Stimulated activated effector memory CD8-positive, alpha-beta T cell treated with anti-CD3 and anti-CD28 coated beads, Interleukin-12 subunit alpha, Interleukin-12 subunit beta, amount 100 ng/mL, for 72 hours (primary cell): ENCODE measurements around the gene FKBP5.

Source experiments
- ATAC-seq: fragments of 150-1000 bp; cut with Tn5 transposase; 2 replicates; pipeline ENCODE4 v1.10.0; 2021
- DNase-seq, 2 donors: peaks; one replicate each; pipeline ENCODE4 v3.0.0; 2021 to 2022; ENCODE audit warnings: low spot score in 2 of 2
- H3K27ac Mint-ChIP-seq: one replicate; pipeline ENCODE4 v1.8.0; 2022; ENCODE audit warnings: mild to moderate bottlenecking, mixed read lengths
- H3K36me3 Mint-ChIP-seq: one replicate; pipeline ENCODE4 v1.8.0; 2022; ENCODE audit warnings: mild to moderate bottlenecking, mixed read lengths
- H3K4me1 Mint-ChIP-seq: one replicate; pipeline ENCODE4 v1.8.0; 2022; ENCODE audit warnings: mixed read lengths
- H3K4me3 Mint-ChIP-seq: one replicate; pipeline ENCODE4 v1.8.0; 2022; ENCODE audit warnings: mild to moderate bottlenecking, mixed read lengths
- H3K9me3 Mint-ChIP-seq: one replicate; pipeline ENCODE4 v1.8.0; 2022; ENCODE audit warnings: mixed read lengths

FKBP5 gene

DNA sequence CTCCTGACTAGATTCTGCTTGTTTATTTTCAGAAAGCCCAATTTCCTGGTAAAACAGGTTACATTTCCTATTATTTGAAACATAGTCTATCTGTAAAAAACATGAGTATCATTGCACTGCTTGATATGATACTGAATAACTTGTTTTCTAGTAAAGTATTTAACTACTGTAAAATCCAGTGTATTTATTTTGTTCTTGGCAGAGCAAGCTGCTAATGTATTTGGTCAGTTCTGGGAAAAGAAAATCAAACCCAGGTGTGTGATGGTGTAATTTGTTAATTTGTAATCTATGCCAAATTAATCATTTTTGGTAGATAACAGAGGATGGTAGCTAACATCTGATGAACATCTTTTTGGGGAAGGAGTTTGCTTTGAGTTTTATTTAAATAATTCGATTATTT lies 50.8 kb downstream of the FKBP5 start:
- no peak overlapping the region for H3K27ac Mint-ChIP-seq
- no peaks in the 10 kb centered on the region for H3K9me3 Mint-ChIP-seq
- H3K4me1 Mint-ChIP-seq = no peaks in the 10 kb centered on the region
- ATAC-seq = no peak
- H3K4me3 Mint-ChIP-seq = no peak overlapping the region
- peaks cover 75% of the 10 kb centered on the region for H3K36me3 Mint-ChIP-seq
- no peak for DNase-seq

DNA sequence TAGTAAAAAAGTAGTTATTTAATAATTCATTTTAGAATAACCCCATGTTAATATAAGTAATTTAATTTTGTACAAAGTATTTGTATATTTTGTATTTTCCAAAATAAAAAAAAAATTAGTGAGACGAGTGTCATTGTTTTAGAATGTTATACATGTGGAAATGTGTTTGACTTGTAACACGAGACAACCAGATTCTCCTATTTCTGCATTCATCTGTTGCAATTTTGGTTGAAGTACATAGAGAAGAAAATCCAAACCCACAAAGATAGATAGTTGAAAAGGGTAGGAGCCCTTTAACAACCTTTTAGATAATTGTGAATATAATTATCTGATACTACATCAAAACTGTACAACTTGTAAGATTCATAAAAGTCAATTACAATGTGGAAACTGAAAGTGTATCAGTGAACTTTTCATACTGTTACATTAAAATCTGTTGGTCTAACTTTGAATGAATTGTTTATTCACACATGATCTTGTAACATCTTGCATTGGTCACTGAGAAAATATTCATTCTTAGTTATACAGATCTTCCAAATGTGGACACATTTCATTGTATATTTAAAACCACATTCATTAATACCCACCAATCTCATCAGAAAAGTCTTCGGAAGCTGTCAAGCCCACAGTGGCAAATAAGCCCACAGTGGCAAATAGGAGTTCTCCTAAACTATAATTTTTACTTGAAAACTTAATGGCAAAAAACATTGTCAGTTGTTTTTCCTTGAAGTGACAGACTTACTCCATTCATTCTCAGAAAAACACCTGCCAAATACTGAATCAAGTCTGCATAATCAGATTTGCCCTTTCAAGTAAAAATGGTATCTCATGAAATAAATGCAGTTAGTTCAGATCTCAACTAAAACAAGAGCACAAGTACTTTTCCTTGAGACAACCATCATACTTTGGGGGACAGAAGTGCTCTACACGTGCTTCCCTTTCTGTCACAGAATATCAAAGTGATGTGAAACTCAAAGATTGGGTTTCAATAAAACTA lies 52.8 kb downstream of the FKBP5 start:
- no peak overlapping the region for H3K4me3 Mint-ChIP-seq
- ATAC-seq = no peak
- peak overlapping the region; percentile 70 for H3K27ac Mint-ChIP-seq
- peaks cover 60% of the 10 kb centered on the region for H3K36me3 Mint-ChIP-seq
- H3K4me1 Mint-ChIP-seq = no peaks in the 10 kb centered on the region
- H3K9me3 Mint-ChIP-seq = no peaks in the 10 kb centered on the region
- DNase-seq = no peak

DNA sequence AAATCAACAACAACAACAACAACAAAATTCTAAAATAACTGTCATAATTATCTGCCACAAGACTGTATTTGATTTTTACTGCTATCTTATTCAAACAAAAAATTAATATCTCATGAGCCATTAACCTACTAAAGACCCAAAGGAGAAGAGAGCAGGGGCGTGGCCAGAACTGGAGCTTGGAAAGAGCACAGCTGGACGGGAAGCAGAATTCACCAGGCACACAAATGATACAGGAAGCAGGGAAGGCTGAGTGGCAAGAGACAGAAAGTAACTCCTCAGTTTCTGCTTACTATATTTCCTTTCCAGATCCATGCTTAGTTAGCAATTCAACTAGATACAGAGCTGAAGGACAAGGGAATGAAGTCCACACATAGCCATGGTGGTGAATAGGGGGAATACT lies 54.4 kb downstream of the FKBP5 start:
- DNase-seq (no peak), ATAC-seq (no peak)
- H3K4me1 Mint-ChIP-seq = peaks cover 6% of the 10 kb centered on the region
- no peak overlapping the region for H3K4me3 Mint-ChIP-seq
- peaks cover 58% of the 10 kb centered on the region for H3K36me3 Mint-ChIP-seq
- H3K27ac Mint-ChIP-seq = peak overlapping the region; percentile 11
- no peaks in the 10 kb centered on the region for H3K9me3 Mint-ChIP-seq

DNA sequence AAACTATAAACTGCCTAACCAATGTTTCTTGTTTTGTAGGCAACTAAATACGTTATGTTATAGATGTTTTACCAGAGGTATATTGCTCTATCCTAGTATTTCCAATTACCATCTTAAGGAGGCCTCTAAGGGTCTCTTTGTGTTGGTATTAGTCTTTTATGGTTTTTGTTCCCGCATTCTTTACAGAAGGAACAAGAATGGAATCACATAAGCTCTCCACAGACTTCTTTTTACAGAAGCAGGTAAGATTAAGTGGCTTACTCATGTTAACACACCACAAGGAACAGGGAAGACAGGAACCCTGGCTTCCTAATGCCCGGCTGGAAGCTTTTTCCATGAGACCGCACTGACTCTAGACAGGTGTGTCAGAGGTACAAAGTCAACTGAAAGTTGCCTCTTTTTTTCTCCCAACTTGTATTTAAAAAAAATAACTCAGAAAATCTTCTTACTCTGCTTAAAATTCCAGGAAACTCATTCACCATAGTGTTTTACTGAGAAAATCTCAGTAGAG lies 55.1 kb downstream of the FKBP5 start:
- Mint-ChIP-seq H3K27ac (peak overlapping the region; percentile 11), H3K36me3 (peaks cover 59% of the 10 kb centered on the region), H3K9me3 (no peaks in the 10 kb centered on the region), H3K4me3 (no peak overlapping the region), H3K4me1 (peaks cover 6% of the 10 kb centered on the region)
- ATAC-seq (no peak), DNase-seq (no peak)

DNA sequence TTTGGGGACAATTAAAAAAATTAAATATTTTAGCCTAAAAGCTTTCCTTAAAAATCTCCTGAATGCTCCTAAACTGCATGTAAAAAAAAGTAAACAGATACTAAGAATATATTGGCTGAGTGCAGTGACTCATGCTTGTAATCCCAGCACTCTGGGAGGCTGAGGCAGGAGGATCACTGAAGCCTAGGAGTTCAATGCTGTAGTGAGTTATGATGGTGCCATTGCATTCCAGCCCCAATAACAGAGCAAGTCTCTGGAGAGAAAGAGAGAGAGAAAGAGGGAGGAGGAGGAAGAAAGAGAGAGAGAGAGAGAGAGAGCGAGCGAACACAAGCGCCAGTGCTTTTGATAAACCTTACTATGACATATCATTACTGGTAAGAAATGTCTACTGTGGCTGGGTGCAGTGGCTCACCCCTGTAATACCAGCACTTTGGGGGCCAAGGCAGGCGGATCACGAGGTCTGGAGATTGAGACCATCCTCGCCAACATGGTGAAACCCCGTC lies 58.8 kb downstream of the FKBP5 start:
- H3K27ac Mint-ChIP-seq = peak overlapping the region; percentile 77
- H3K4me1 Mint-ChIP-seq = peaks cover 6% of the 10 kb centered on the region
- no peaks in the 10 kb centered on the region for H3K9me3 Mint-ChIP-seq
- ATAC-seq (no peak), DNase-seq (no peak)
- H3K4me3 Mint-ChIP-seq = no peak overlapping the region
- peaks cover 23% of the 10 kb centered on the region for H3K36me3 Mint-ChIP-seq

DNA sequence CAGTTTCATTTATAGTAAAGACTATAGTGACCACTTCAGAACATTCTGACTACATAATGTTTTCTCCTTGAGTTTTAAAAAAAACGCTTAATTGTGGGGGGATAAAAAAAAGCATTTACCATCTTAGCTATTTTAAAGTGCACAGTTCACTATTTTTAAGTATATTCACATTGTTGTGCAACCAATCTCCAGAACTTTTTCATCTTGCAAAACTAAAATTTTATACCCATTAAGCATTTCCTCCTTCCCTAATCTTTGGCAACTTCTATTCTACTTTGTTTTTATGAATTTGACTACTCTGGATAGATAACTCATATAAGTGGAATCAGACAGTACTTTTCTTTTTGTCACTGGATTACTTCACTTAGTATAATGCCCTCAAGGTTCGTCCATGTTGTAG lies 62.3 kb downstream of the FKBP5 start:
- Mint-ChIP-seq H3K27ac (no peak overlapping the region), H3K4me3 (no peak overlapping the region), H3K9me3 (no peaks in the 10 kb centered on the region), H3K36me3 (peaks cover 22% of the 10 kb centered on the region), H3K4me1 (peaks cover 13% of the 10 kb centered on the region)
- DNase-seq (no peak), ATAC-seq (no peak)

DNA sequence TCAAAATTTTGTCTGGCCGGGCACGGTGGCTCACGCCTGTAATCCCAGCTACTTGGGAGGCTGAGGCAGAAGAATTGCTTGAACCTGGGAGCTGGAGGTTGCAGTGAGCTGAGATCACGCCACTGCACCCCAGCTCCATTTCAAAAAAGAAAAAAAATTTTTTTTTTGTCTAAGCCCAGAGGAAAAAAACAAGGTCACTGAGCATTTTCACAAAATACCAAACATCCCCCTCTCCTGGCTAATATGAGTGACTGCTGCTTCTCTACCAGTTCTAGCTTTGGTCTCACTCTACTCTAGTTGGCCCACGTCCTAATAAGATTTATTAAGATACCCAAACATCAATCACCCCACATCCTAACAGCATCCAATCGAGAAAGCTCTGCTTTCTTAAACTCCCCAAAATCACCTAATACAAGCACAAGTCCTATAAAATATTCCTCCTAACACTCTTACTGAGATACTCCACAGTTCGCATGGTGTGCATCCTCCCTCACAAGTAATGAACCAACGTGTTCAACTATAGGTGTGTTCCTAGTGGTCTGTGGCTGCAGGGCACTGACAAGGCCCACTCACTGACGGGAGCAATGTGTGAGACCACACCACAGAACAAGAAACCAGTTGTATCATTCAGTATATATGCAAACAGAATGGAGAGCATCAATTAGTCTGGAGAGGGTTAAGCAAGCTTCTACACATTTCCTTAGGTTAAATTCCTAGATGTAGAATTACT lies 64.2 kb downstream of the FKBP5 start:
- no peaks in the 10 kb centered on the region for H3K9me3 Mint-ChIP-seq
- H3K4me1 Mint-ChIP-seq = peaks cover 7% of the 10 kb centered on the region
- DNase-seq = no peak
- H3K4me3 Mint-ChIP-seq = no peak overlapping the region
- no peak overlapping the region for H3K27ac Mint-ChIP-seq
- peaks cover 11% of the 10 kb centered on the region for H3K36me3 Mint-ChIP-seq
- peak; percentile 71 for ATAC-seq

DNA sequence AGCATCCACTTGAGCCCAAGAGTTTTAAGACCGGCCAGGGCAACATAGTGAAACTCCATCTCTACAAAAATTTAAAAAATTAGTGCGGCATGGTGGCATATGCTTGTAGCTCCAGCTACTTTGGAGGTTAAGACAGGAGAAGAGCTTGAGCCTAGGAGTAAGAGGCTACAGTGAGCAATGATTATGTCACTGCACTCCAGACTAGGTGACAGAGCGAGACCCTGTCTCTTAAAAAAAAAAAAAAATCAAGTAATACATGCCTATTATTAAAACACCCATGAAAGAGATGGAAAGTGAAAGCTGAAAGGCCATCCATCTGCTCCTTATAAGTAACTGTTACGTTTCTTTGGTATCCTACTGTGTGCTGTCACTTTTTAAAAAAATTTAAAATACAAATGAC lies 66.4 kb downstream of the FKBP5 start:
- DNase-seq (no peak), ATAC-seq (no peak)
- H3K4me3 Mint-ChIP-seq = no peak overlapping the region
- no peak overlapping the region for H3K27ac Mint-ChIP-seq
- peaks cover 27% of the 10 kb centered on the region for H3K36me3 Mint-ChIP-seq
- H3K4me1 Mint-ChIP-seq = peaks cover 7% of the 10 kb centered on the region
- no peaks in the 10 kb centered on the region for H3K9me3 Mint-ChIP-seq

DNA sequence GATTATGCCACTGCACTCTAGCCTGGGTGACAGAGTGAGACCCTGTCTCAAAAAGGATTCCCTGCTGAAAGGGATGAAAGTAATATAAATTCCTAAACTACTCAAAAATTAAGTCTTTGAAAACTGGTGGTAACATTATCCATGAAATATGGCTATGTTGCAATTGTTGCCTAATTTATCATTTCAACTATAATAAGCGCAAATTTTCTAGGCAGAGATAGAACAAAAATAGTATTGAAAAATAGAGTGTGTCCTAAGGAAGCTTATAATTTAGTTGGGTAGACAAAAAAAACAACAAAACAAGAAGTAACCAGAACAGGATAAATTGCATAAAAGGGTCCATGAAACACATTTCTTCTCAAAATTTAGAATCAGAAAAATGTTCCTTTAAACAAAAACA lies 68.0 kb downstream of the FKBP5 start:
- no peak for DNase-seq
- no peak for ATAC-seq
- H3K4me3 Mint-ChIP-seq = no peak overlapping the region
- no peak overlapping the region for H3K27ac Mint-ChIP-seq
- peaks cover 31% of the 10 kb centered on the region for H3K36me3 Mint-ChIP-seq
- H3K9me3 Mint-ChIP-seq = no peaks in the 10 kb centered on the region
- H3K4me1 Mint-ChIP-seq = peaks cover 7% of the 10 kb centered on the region

DNA sequence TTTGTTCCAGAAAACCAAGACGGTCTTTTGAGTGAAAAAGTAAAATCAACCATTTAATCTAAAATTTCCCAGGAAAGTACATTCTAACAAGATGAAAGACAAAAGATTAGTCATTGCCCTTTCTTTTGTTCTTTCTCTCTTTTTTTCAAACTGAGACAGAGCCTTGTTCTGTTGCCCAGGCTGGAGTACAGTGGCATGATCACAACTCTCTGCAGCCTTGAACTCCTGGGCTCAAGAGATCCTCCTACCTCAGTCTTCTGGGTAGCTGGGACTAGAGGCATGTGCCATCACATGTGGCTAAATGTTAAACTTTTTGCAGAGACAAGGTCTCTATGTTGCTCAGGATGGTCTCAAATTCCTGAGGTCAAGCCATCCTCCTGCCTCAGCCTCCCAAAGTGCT lies 75.0 kb downstream of the FKBP5 start:
- H3K4me3 Mint-ChIP-seq = no peak overlapping the region
- DNase-seq (no peak), ATAC-seq (no peak)
- no peaks in the 10 kb centered on the region for H3K9me3 Mint-ChIP-seq
- H3K4me1 Mint-ChIP-seq = peaks cover 40% of the 10 kb centered on the region
- H3K27ac Mint-ChIP-seq = no peak overlapping the region
- peaks cover 77% of the 10 kb centered on the region for H3K36me3 Mint-ChIP-seq

DNA sequence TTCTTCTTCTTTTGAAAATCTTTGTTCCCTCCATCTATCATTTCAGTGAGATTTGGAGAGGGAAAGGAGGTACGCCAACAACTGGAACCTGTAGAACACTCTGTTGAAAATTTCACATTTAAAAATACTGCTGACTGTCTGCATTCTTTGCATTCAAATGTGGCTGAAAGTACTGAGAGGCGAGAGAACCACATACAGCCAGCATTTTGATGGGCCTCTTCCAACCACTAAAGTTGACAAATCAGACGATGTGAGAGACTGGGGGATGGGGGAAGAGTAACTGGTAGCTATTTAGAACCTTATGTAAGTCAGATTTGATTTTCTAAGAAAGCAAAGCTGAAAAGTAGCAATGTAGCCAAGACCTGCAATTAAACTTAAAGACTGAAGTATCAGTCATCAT lies 77.5 kb downstream of the FKBP5 start:
- Mint-ChIP-seq H3K36me3 (peaks cover 62% of the 10 kb centered on the region), H3K4me3 (peak overlapping the region; percentile 48)

DNA sequence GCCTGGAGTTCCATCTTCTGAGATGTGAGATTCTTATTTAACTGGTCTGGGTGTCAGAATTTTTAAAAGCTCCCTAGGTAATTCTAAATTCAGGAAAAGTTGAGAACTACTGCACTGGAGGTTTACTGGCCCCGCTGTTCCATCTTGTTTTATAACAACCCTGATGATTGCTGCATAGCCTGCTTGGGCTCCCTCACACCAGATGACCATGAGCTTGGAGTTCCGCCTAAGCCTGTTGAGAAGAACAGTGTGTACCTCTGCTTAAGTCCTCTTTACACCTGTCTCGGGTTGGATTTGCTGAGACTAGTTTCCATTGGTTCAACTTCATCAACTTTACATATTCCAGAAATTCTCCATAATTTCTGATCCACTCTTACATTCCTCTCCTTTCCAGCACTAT lies 77.9 kb downstream of the FKBP5 start:
- Mint-ChIP-seq H3K4me3 (peak overlapping the region; percentile 48), H3K36me3 (peaks cover 64% of the 10 kb centered on the region), H3K9me3 (no peaks in the 10 kb centered on the region), H3K4me1 (peaks cover 46% of the 10 kb centered on the region), H3K27ac (peak overlapping the region; percentile 70)
- ATAC-seq (no peak), DNase-seq (no peak)

More for the DNA sequence above, 77.5 kb downstream of the FKBP5 start:
- no peaks in the 10 kb centered on the region for H3K9me3 Mint-ChIP-seq
- H3K4me1 Mint-ChIP-seq = peaks cover 42% of the 10 kb centered on the region
- H3K27ac Mint-ChIP-seq = peak overlapping the region; percentile 70
- DNase-seq = peak in 1 of 2 donors; percentile 19
- peak; percentile 100 for ATAC-seq

DNA sequence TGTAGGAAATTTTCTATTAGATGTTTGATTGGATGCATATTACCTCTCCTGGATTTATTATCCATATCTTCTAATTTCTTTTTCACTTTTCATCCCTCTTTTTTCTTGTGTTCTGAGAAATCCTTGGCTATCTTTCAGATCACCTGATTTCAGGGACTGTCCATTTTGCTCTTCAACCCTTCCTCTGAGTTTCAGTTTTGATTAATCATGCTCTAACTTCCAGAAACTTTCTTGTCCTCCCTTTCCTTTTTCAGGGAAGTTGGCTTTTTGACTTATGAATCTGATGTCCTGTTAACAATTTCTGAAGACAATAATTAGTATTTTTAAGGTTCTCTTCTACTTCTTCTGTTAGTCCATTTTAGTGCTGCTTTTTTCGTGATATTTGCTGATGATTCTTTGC lies 79.1 kb downstream of the FKBP5 start:
- peaks cover 51% of the 10 kb centered on the region for H3K4me1 Mint-ChIP-seq

DNA sequence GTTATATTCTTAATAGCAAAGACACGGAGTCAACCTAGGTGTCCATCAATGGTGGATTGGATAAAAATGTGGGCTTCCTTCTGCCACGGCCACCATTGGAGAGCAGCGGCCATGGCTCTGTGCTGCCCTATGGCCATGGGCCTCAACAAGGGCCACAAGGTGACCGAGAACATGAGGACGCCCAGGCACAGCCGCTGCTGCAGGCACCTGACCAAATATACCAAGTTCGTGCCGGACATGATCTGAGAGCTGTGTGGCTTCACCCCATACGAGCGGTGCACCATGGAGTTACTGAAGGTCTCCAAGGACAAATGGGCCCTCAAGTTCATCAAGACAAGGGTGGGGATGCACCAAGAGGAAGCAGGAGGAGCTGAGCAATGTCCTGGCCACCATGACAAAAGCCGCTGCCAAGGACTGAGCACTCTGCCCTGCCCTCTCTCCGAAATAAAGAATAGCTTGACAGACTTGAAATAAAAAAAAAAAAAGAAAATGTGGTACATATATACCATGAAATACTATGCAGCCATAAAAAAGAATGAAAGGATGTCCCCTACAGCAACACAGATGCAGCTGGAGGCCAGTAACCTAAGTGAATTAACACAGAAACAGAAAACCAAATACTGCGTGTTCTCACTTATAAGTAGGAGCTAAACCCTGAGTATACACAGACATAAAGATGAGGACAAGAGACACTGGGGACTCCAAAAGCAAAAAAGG lies 81.0 kb downstream of the FKBP5 start:
- ATAC-seq (no peak), DNase-seq (no peak)
- Mint-ChIP-seq H3K9me3 (no peaks in the 10 kb centered on the region), H3K4me1 (peaks cover 57% of the 10 kb centered on the region), H3K4me3 (no peak overlapping the region), H3K36me3 (peaks cover 43% of the 10 kb centered on the region), H3K27ac (no peak overlapping the region)

More for the DNA sequence above, 79.1 kb downstream of the FKBP5 start:
- DNase-seq = no peak
- Mint-ChIP-seq H3K36me3 (peaks cover 53% of the 10 kb centered on the region), H3K9me3 (no peaks in the 10 kb centered on the region), H3K27ac (no peak overlapping the region), H3K4me3 (no peak overlapping the region)
- ATAC-seq = no peak

DNA sequence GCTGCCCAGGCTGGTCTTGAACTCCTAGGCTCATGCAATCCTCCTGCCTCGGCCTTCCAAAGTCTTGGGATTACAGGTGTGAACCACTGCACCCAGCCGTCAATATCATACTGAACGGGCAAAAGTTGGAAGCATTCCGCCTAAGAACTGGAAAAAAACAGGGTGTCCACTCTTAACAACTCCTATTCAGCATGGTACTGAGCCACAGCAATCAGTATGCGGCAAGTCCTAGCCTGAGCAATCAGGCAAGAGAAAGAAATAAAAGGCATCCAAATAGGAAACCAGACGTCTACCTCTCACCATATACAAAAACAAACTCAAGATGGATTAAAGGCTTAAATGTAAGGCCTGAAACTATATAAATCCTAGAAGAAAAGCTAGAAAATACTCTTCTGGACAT lies 83.1 kb downstream of the FKBP5 start:
- DNase-seq (no peak), ATAC-seq (no peak)
- H3K27ac Mint-ChIP-seq = no peak overlapping the region
- H3K4me3 Mint-ChIP-seq = peak overlapping the region; percentile 16
- peaks cover 57% of the 10 kb centered on the region for H3K4me1 Mint-ChIP-seq
- no peaks in the 10 kb centered on the region for H3K9me3 Mint-ChIP-seq
- H3K36me3 Mint-ChIP-seq = peaks cover 22% of the 10 kb centered on the region
